ENCODE measurements around the gene ARSG. TPM values are rescaled to one million over a fixed set of nuclear protein-coding genes. Genes with fewer than 3 reads are reported as not detected.

ARSG gene
- total and polyA plus RNA-seq, 10 of the 15 experiments (the other 5 are each of a cell fraction or from before 2014, with no cell fraction given): 2.9 to 13.5 (median 7.6) TPM

DNA sequence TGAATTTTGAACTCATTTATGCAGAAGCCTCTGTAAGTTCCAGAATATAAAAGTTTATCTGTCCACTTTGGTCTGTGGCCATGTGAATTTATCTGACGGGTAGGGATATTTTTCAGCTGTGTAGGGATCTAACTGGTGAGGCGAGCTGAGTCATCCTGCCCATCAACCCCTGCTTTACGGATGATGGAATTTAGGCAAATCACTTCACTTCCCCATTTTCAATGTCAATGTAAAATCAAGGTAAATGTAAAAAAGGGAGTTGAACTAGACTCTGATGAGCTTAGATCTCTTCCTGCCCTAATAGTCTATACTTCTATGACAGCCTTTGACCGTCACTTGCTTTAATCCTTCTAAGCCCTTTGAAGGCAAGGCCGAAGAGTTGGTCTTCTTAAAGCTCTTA is 2.9 kb upstream of the ARSG start:
- Histone ChIP-seq H3K9me3 (replicated peaks; ENCODE audit: control insufficient read depth, insufficient read depth, low read length) (no peaks in the 10 kb centered on the region), H3K27ac (ENCODE audit: control insufficient read depth, insufficient read depth) (peak overlapping the region; percentile 95), H2AFZ (ENCODE audit: control insufficient read depth, low read depth, low read length) (peak overlapping the region; percentile 89), H4K20me1 (ENCODE audit: control insufficient read depth, insufficient read depth) (no peaks in the 10 kb centered on the region), H3K4me2 (ENCODE audit: control insufficient read depth, insufficient read depth) (peak overlapping the region; percentile 92), H3K36me3 (ENCODE audit: control insufficient read depth in 2 of 2, insufficient read depth in 2 of 2, low read length in 1 of 2) (no peaks in the 10 kb centered on the region), H3K4me3 (peak overlapping the region; percentile 69; the same call in 1 of the 2 replicates), H3K4me1 (ENCODE audit: control insufficient read depth, insufficient read depth, low read length) (peaks cover 16% of the 10 kb centered on the region), H3K27me3 (replicated peaks in 1 of 2; ENCODE audit: control insufficient read depth in 2 of 2, insufficient read depth in 2 of 2, low read length in 1 of 2) (no peaks in the 10 kb centered on the region), H3K79me2 (ENCODE audit: control insufficient read depth, insufficient read depth, low read length) (peaks cover 40% of the 10 kb centered on the region), H3K9ac (ENCODE audit: control insufficient read depth, insufficient read depth, low read length) (peak overlapping the region; percentile 98)
- SMC1A ChIA-PET (ENCODE audit: uncharacterized antibody, unreplicated experiment): interaction anchor here (0.6 to 2.3 kb wide), 11 partner anchors 13 to 1038 kb away, joined by 3 to 9 read pairs (median 3); partner anchors contain the start of gene ABCA5
- no TSS peak for BruUV-seq (replicated peaks)
- RAD21 ChIA-PET (ENCODE audit: unreplicated experiment): interaction anchor here (0.5 to 6.9 kb wide), 4 partner anchors 63 to 1030 kb away, joined by 3 to 54 read pairs (median 4); partner anchors contain the start of gene WIPI1
- 3% methylated on average over 5 of the region's 5 CpGs for WGBS (ENCODE audit: insufficient coverage, insufficient replicate concordance, low lambda C conversion rate, missing lambda C conversion rate)
- in situ Hi-C loops (cut with MboI): no loop called here
- intact Hi-C loops (cut with micrococcal nuclease; ENCODE audit: unreplicated experiment): no loop called here
- DNase-seq (ENCODE audit: low read depth, low spot score) (peak; percentile 78), ATAC-seq (peak; percentile 32), FAIRE-seq (peak; percentile 62)
- CTCF ChIA-PET: interaction anchor here (1.0 to 4.9 kb wide), 7 partner anchors 23 to 178 kb away, joined by 3 to 27 read pairs (median 3); no protein-coding TSS in a partner anchor
- POLR2A ChIA-PET: interaction anchor here (3.7 to 4.7 kb wide), 2 partner anchors 41 to 170 kb away, joined by 28 read pairs; partner anchors contain the start of genes AMZ2 and WIPI1
- TF ChIP-seq IKZF2 (IDR thresholded peaks at IDR 0.05): peak; percentile 50 to 66; a peak in 3 of 4 replicates
- TF ChIP-seq RFX5 (IDR thresholded peaks at IDR 0.05; ENCODE audit: low read depth, low read length): no peak
- TF ChIP-seq ZNF274 (IDR thresholded peaks at IDR 0.05; ENCODE audit: insufficient read depth, insufficient read length): no peak
- no peak for TF ChIP-seq CREB1 (IDR thresholded peaks at IDR 0.05; ENCODE audit: low read depth)
- no peak for TF ChIP-seq SMARCA5 (IDR thresholded peaks at IDR 0.05)
- TF ChIP-seq ESRRA (IDR thresholded peaks at IDR 0.05; ENCODE audit: low read length): no peak
- no peak for TF ChIP-seq ZNF622 (IDR thresholded peaks at IDR 0.05)
- TF ChIP-seq POU2F2 (IDR thresholded peaks at IDR 0.05; ENCODE audit: borderline replicate concordance, low read depth, low read length): peak; percentile 76; the same call in 2 of the 3 replicates
- TF ChIP-seq EED (IDR thresholded peaks at IDR 0.05; ENCODE audit: low read depth): peak; percentile 53; the same call in 1 of the 2 replicates
- TF ChIP-seq, protein P1, sequence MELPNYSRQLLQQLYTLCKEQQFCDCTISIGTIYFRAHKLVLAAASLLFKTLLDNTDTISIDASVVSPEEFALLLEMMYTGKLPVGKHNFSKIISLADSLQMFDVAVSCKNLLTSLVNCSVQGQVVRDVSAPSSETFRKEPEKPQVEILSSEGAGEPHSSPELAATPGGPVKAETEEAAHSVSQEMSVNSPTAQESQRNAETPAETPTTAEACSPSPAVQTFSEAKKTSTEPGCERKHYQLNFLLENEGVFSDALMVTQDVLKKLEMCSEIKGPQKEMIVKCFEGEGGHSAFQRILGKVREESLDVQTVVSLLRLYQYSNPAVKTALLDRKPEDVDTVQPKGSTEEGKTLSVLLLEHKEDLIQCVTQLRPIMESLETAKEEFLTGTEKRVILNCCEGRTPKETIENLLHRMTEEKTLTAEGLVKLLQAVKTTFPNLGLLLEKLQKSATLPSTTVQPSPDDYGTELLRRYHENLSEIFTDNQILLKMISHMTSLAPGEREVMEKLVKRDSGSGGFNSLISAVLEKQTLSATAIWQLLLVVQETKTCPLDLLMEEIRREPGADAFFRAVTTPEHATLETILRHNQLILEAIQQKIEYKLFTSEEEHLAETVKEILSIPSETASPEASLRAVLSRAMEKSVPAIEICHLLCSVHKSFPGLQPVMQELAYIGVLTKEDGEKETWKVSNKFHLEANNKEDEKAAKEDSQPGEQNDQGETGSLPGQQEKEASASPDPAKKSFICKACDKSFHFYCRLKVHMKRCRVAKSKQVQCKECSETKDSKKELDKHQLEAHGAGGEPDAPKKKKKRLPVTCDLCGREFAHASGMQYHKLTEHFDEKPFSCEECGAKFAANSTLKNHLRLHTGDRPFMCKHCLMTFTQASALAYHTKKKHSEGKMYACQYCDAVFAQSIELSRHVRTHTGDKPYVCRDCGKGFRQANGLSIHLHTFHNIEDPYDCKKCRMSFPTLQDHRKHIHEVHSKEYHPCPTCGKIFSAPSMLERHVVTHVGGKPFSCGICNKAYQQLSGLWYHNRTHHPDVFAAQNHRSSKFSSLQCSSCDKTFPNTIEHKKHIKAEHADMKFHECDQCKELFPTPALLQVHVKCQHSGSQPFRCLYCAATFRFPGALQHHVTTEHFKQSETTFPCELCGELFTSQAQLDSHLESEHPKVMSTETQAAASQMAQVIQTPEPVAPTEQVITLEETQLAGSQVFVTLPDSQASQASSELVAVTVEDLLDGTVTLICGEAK (IDR thresholded peaks at IDR 0.05; ENCODE audit: borderline replicate concordance): no peak
- no peak for TF ChIP-seq WRNIP1 (IDR thresholded peaks at IDR 0.05; ENCODE audit: borderline replicate concordance, low read depth, low read length)
- TF ChIP-seq ZNF217 (IDR thresholded peaks at IDR 0.05): no peak
- no peak for TF ChIP-seq EP300 (IDR thresholded peaks at IDR 0.05; ENCODE audit: borderline replicate concordance in 1 of 2, control insufficient read depth in 1 of 2, low read depth in 2 of 2, low read length in 2 of 2)
- TF ChIP-seq, protein P2, sequence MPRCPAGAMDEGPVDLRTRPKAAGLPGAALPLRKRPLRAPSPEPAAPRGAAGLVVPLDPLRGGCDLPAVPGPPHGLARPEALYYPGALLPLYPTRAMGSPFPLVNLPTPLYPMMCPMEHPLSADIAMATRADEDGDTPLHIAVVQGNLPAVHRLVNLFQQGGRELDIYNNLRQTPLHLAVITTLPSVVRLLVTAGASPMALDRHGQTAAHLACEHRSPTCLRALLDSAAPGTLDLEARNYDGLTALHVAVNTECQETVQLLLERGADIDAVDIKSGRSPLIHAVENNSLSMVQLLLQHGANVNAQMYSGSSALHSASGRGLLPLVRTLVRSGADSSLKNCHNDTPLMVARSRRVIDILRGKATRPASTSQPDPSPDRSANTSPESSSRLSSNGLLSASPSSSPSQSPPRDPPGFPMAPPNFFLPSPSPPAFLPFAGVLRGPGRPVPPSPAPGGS (IDR thresholded peaks at IDR 0.05; ENCODE audit: borderline replicate concordance, insufficient read depth, low read depth, low read length, poor library complexity, severe bottlenecking): no peak
- TF ChIP-seq STAT3 (IDR thresholded peaks at IDR 0.05; ENCODE audit: low read depth, low read length): no peak
- TF ChIP-seq, protein P3, sequence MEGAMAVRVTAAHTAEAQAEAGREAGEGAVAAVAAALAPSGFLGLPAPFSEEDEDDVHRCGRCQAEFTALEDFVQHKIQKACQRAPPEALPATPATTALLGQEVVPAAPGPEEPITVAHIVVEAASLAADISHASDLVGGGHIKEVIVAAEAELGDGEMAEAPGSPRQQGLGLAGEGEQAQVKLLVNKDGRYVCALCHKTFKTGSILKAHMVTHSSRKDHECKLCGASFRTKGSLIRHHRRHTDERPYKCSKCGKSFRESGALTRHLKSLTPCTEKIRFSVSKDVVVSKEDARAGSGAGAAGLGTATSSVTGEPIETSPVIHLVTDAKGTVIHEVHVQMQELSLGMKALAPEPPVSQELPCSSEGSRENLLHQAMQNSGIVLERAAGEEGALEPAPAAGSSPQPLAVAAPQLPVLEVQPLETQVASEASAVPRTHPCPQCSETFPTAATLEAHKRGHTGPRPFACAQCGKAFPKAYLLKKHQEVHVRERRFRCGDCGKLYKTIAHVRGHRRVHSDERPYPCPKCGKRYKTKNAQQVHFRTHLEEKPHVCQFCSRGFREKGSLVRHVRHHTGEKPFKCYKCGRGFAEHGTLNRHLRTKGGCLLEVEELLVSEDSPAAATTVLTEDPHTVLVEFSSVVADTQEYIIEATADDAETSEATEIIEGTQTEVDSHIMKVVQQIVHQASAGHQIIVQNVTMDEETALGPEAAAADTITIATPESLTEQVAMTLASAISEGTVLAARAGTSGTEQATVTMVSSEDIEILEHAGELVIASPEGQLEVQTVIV (IDR thresholded peaks at IDR 0.05; ENCODE audit: borderline replicate concordance, partially characterized antibody): no peak
